Pancreas (tissue), 10 donors: ENCODE results near the gene LAMC3. TPM values are rescaled to one million over a fixed set of nuclear protein-coding genes. Genes with fewer than 3 reads are reported as not detected.

Experiments used
- ATAC-seq, 4 donors: fragments of 200-7000 bp; cut with Tn5 transposase; one replicate each; pipeline versions ENCODE4 v1.8.0 to v1.9.1; 2020; ENCODE audit warnings: mild to moderate bottlenecking in 4 of 4, moderate library complexity in 4 of 4
- DNase-seq, 6 donors: peaks; one replicate each; pipeline ENCODE4 v3.0.0-alpha.2; 2020
- FAIRE-seq: peaks from 2 replicates; lab custom pipeline; 2012; peaks lifted over from hg19 to GRCh38; lab: Jason Lieb, UNC
- H3K27ac ChIP-seq, 4 donors: fragments of 200-600 bp; sonication (generic); 1 replicate in 3 of 4; 2 replicates in 1 of 4; pipeline versions ENCODE4 v1.5.0 to v1.8.0; 2020
- H3K27me3 ChIP-seq, 4 donors: fragments of 200-600 bp; one replicate each; pipeline ENCODE4 v1.8.0; 2021
- H3K36me3 ChIP-seq, 3 donors: fragments of 200-600 bp; sonication (generic) in 1 of 3; one replicate each; pipeline versions ENCODE4 v1.5.0 to v1.8.0; 2020 to 2021
- H3K4me1 ChIP-seq, 3 donors: fragments of 200-600 bp; one replicate each; pipeline ENCODE4 v1.8.0; 2021
- H3K4me3 ChIP-seq, 4 donors: fragments of 200-600 bp; sonication (generic) in 2 of 4; one replicate each; pipeline versions ENCODE4 v1.5.0 to v1.8.0; 2020 to 2021
- H3K9me3 ChIP-seq, 4 donors: fragments of 200-600 bp; one replicate each; pipeline ENCODE4 v1.8.0; 2021
- WGBS, 2 donors: extraction: QIAGEN DNeasy Blood & Tissue Kit; methylation state at CpG; one replicate each; pipeline ENCODE4 v1.1.7; 2013; 5-methylcytosine and 5-hydroxymethylcytosine counted together
- intact Hi-C, 3 donors: fragments of 100-400 bp; cut with DNase I; formaldehyde crosslinking; loops; one replicate each; pipeline versions ENCODE4 v1.11.1 to v1.14.2; 2022
- polyA plus RNA-seq, 2 donors: library from polyadenylated mRNA; stranded (reverse); fragments of 200-250 nt; gene quantifications; one replicate each; pipeline ENCODE4 v1.2.3, GENCODE V29; 2013
- total RNA-seq, 6 donors: library from RNA; stranded (reverse); fragmentation: NEBNext Ultra II Directional in 4 of 6; extraction: Animal tissue kit (Norgen Biotek cat#: 25700) in 4 of 6; gene quantifications; one replicate each; pipeline versions ENCODE4 v1.2.1 to v1.2.4, GENCODE V29; 2021 to 2023
- TF ChIP-seq, protein P1 (sequence below), 4 donors: fragments of 200-600 bp; sonication (generic) in 3 of 4; IDR thresholded peaks; one replicate each; pipeline versions ENCODE4 v1.5.0 to v1.8.0; 2021; ENCODE audit warnings: antibody characterized with exemption in 4 of 4
- donor health status: healthy with polysubstance abuse.
- donor health status: DM: no; HTN: no; CAD: no; lungs with moderate emphysema.
- donor health status: DM: no; HTN: no; CAD: no.
- donor health status: control.
- donor health status: control.
- donor health status: Bipolar disorder and iron deficiency.
- donor health status: DM: yes; HTN: yes; CAD: no.
- donor health status: DM: no; HTN: no; CAD: no.
- donor health status: DM: no; HTN: no; CAD: no.
- donor health status: DM: yes; HTN: yes; CAD: no.

The LAMC3 gene
- total and polyA plus RNA-seq, 8 donors, result 1.1 to 8.9 (median 2.7) TPM

DNA sequence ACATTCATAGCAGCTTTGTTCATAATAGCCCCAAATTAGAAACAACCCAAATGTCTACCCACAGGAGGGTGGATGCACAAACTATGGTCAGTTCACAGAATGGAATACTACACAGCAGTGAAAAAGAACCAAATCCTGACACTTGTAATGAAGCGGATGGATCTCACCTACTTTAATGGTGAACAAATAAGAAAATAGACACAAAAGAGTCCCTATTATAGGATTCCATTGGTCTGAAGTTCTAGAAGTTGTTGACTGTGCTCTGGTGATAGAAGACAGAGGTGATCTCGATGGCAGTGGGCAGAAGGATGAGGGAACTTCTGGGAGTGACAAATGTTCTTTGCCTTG, 20.6 kb upstream of the LAMC3 start:
- DNase-seq, result no peak
- Histone ChIP-seq H3K9me3 (no peaks in the 10 kb centered on the region), H3K4me3 (no peak overlapping the region), H3K27me3 (no peaks in the 10 kb centered on the region), H3K36me3 (no peaks in the 10 kb centered on the region), H3K27ac (no peak overlapping the region), H3K4me1 (no peaks in the 10 kb centered on the region)
- 65 to 90% methylated on average over 2 of the region's 2 CpGs for WGBS, 2 donors
- intact Hi-C loops, result no loop called here
- FAIRE-seq, result no peak
- no peak for ATAC-seq
- TF ChIP-seq, protein P1, sequence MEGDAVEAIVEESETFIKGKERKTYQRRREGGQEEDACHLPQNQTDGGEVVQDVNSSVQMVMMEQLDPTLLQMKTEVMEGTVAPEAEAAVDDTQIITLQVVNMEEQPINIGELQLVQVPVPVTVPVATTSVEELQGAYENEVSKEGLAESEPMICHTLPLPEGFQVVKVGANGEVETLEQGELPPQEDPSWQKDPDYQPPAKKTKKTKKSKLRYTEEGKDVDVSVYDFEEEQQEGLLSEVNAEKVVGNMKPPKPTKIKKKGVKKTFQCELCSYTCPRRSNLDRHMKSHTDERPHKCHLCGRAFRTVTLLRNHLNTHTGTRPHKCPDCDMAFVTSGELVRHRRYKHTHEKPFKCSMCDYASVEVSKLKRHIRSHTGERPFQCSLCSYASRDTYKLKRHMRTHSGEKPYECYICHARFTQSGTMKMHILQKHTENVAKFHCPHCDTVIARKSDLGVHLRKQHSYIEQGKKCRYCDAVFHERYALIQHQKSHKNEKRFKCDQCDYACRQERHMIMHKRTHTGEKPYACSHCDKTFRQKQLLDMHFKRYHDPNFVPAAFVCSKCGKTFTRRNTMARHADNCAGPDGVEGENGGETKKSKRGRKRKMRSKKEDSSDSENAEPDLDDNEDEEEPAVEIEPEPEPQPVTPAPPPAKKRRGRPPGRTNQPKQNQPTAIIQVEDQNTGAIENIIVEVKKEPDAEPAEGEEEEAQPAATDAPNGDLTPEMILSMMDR (IDR thresholded peaks at IDR 0.05), result no peak

DNA sequence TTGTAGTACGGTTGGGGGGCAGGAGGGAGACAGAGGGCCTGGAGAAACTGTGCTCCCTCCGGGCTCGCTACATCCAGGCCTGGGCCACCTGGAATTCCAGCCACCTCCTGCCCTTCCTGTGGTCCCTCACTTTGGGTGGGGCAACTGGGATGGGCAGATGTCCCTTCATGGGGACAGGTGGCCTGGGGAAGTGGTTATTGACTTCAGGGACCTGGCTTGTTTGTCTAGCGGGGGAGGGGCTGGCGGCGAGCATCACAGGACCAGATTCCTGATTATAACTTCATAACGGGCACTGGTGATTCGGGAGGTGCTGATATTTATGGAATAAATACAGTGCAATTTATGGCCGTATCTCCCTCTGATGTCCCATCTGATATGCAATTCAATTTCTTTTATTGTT, 20.1 kb upstream of the LAMC3 start:
- Histone ChIP-seq H3K27ac (no peak overlapping the region), H3K4me3 (no peak overlapping the region), H3K9me3 (no peaks in the 10 kb centered on the region), H3K4me1 (no peaks in the 10 kb centered on the region), H3K36me3 (no peaks in the 10 kb centered on the region), H3K27me3 (no peaks in the 10 kb centered on the region)
- no peak for FAIRE-seq
- ATAC-seq, result no peak
- DNase-seq, result no peak
- WGBS, 2 donors, result 61 to 68% methylated on average over 9 of the region's 9 CpGs
- intact Hi-C loops, result no loop called here
- TF ChIP-seq, protein P1 (IDR thresholded peaks at IDR 0.05), result no peak

DNA sequence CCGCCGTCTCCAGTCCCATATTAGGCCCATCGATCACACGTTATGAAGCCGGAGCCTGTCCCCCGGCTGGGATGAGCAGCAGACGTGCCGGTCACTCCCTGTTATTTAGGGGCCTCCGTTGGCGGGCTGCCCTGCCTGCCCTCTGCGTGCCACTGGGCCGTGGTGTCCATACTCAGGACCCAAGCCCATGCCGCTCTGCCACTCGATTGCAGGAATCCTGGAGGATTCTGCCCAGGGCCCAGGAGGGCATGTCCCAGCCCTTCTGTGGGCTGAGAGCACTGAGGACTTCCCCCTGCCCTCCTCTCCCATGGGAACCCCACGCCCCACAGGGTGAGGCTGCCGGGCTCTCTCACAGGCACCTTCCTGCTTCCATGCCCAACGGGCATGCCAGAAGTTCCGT, 19.6 kb upstream of the LAMC3 start:
- Histone ChIP-seq H3K4me3 (no peak overlapping the region), H3K27ac (no peak overlapping the region), H3K4me1 (no peaks in the 10 kb centered on the region), H3K9me3 (no peaks in the 10 kb centered on the region), H3K27me3 (no peaks in the 10 kb centered on the region), H3K36me3 (no peaks in the 10 kb centered on the region)
- FAIRE-seq (no peak), ATAC-seq (no peak), DNase-seq (no peak)
- TF ChIP-seq, protein P1 (IDR thresholded peaks at IDR 0.05), result no peak
- WGBS, 2 donors, result 69 to 83% methylated on average over 18 of the region's 18 CpGs
- intact Hi-C loops, result no loop called here

DNA sequence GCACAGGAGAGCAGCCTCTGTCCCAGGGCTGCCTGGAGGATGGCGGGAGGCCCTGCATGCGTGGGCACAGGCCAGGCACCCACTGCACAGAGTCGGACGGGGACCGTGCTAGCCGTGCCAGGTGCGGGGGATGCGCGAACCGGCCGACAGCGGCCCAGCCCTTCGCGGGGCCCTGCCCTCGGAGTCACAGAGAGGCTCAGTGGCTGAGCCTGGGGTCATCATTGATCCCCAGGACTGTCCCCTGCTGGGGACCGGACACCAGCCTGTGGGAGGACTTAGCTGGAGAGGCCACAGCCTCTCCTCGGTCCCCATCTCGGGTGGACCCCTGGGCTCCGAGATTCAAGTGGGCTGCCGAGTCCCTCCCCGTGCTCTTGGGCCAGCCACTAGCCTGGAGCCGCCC, 19.1 kb upstream of the LAMC3 start:
- intact Hi-C loops, result no loop called here
- no peak for ATAC-seq
- no peaks in the 10 kb centered on the region for H3K36me3 ChIP-seq
- H3K9me3 ChIP-seq, result no peaks in the 10 kb centered on the region
- TF ChIP-seq, protein P1 (IDR thresholded peaks at IDR 0.05), result no peak
- no peak for DNase-seq
- FAIRE-seq, result no peak
- no peaks in the 10 kb centered on the region for H3K4me1 ChIP-seq
- H3K4me3 ChIP-seq, result no peak overlapping the region
- no peaks in the 10 kb centered on the region for H3K27me3 ChIP-seq
- no peak overlapping the region for H3K27ac ChIP-seq
- WGBS, 2 donors, result 70 to 74% methylated on average over 22 of the region's 22 CpGs

DNA sequence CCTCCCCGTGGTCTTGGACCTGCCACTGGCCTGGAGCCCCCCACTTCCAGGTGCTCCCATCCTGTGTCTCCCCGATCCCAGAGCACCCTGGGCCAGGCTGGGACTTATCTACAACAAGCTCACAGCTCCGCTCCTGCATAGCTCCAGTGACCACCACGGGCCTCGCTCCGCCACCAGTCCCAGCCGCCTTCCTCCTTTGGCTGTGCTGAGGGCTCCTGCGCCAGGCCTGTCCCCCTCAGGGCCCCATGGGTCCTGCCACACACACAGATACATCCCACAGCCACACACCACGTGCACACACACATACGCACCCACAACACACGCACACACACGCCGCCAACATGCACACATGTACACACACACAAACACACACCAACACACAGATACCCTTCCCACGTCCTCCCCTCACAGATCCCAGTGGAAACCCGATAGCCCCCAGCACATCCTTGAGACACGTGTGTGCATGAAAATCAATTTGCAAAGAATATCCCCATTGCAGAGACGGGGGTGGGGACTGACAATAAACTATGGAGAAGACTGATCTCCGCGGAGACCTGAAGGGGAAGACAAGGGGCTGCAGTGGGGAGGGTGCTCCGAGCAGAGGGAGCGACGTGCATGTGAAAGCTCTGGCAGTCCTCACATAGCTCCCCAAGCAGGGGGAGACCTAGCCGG, 18.5 kb upstream of the LAMC3 start:
- Histone ChIP-seq H3K9me3 (no peaks in the 10 kb centered on the region), H3K4me3 (no peak overlapping the region), H3K27ac (no peak overlapping the region), H3K36me3 (no peaks in the 10 kb centered on the region), H3K27me3 (no peaks in the 10 kb centered on the region), H3K4me1 (no peaks in the 10 kb centered on the region)
- intact Hi-C loops, result no loop called here
- TF ChIP-seq, protein P1 (IDR thresholded peaks at IDR 0.05), result no peak
- ATAC-seq (no peak), DNase-seq (no peak), FAIRE-seq (no peak)
- WGBS, 2 donors, result 40 to 49% methylated on average over 23 of the region's 23 CpGs
